HepG2 (cell line): ENCODE data around the gene SLC29A1. TPM values are rescaled to one million over a fixed set of nuclear protein-coding genes. Genes with fewer than 3 reads are reported as not detected.
A peak's percentile ranks its signal among the peaks of the same experiment; 100 is the strongest.

Experiments
- ATAC-seq: fragments of 200-7000 bp; cut with Tn5 transposase; 3 replicates; pipeline ENCODE4 v1.9.1; 2020; ENCODE audit warnings: mild to moderate bottlenecking, moderate library complexity
- BruUV-seq: library from RNA; stranded (reverse); fragments of 400-500 nt; replicated peaks from 2 replicates; lab custom pipeline; 2021; lab: Mats Ljungman, UMichigan
- CTCF ChIA-PET: fragments of 300-600 bp; formaldehyde crosslinking; extraction: SDS; loops from one replicate; lab custom pipeline; 2021; ENCODE audit warnings: low total read pairs, inconsistent platforms, low intra/inter-chr PET ratio; lab: Yijun Ruan, JAX
- POLR2A ChIA-PET: fragments of 350-600 bp; sonication (Branson Sonifier 250); formaldehyde crosslinking; loops from one replicate; lab custom pipeline; 2020; ENCODE audit warnings: antibody characterized with exemption, inconsistent platforms; lab: Yijun Ruan, JAX
- DNase-seq: peaks from one replicate; pipeline ENCODE4 v3.0.0-alpha.2; 2015; ENCODE audit warnings: low spot score
- FAIRE-seq: peaks from 3 replicates; lab custom pipeline; 2011; peaks lifted over from hg19 to GRCh38; lab: Jason Lieb, UNC
- H2AFZ ChIP-seq: one replicate; pipeline ENCODE4 v1.6.1; 2011; ENCODE audit warnings: low read length, inconsistent platforms
- H3K27ac ChIP-seq: fragments of 300-600 bp; 3 replicates; pipeline ENCODE4 v1.8.0; 2011; ENCODE audit warnings: mixed run types, mild to moderate bottlenecking, mixed read lengths, low read length, inconsistent platforms; ENCODE audit not compliant: insufficient read depth; ENCODE audit errors: extremely low read length
- H3K27me3 ChIP-seq, 2 experiments: fragments of 200-600 bp in 1 of 2; 2 replicates in 1 of 2; 3 replicates in 1 of 2; pipeline versions ENCODE4 v1.6.0 to v1.8.0; 2011; ENCODE audit warnings: low read length in 2 of 2, mild to moderate bottlenecking in 2 of 2, moderate library complexity in 2 of 2, inconsistent platforms in 1 of 2; ENCODE audit not compliant: insufficient read depth in 2 of 2, control insufficient read depth in 1 of 2
- H3K36me3 ChIP-seq, 2 experiments: fragments of 200-600 bp in 1 of 2; replicated peaks in 1 of 2; 2 replicates in 1 of 2; 3 replicates in 1 of 2; pipeline versions ENCODE4 v1.5.1 to v1.8.0; 2011; ENCODE audit warnings: low read length in 2 of 2, inconsistent platforms in 1 of 2; ENCODE audit not compliant: insufficient read depth in 2 of 2, control insufficient read depth in 1 of 2
- H3K4me1 ChIP-seq: 2 replicates; pipeline ENCODE4 v1.5.1; 2012; ENCODE audit warnings: low read length, inconsistent platforms; ENCODE audit not compliant: insufficient read depth
- H3K4me2 ChIP-seq: 2 replicates; pipeline ENCODE4 v1.6.0; 2011; ENCODE audit warnings: low read depth, low read length, inconsistent platforms
- H3K4me3 ChIP-seq, 3 experiments: fragments of 200-600 bp in 1 of 3; sonication (generic), shearing (Covaris generic) in 1 of 3; replicated peaks in 1 of 3; 2 replicates each; pipeline ENCODE4 v1.5.1; 2011 to 2016; ENCODE audit warnings: low read length in 3 of 3, inconsistent platforms in 2 of 3, low read depth in 2 of 3, mild to moderate bottlenecking in 2 of 3, control low read depth in 1 of 3, mixed read lengths in 1 of 3; ENCODE audit not compliant: insufficient read depth in 1 of 3
- H3K79me2 ChIP-seq: one replicate; pipeline ENCODE4 v1.6.1; 2011; ENCODE audit warnings: low read length, inconsistent platforms; ENCODE audit not compliant: insufficient read depth
- H3K9ac ChIP-seq: 2 replicates; pipeline ENCODE4 v1.6.0; 2011; ENCODE audit warnings: mild to moderate bottlenecking, low read depth, low read length, inconsistent platforms; ENCODE audit not compliant: insufficient read depth
- H3K9me3 ChIP-seq: 2 replicates; pipeline ENCODE4 v1.5.1; 2012; ENCODE audit warnings: mild to moderate bottlenecking, low read length
- H4K20me1 ChIP-seq: 2 replicates; pipeline ENCODE4 v1.6.0; 2011; ENCODE audit warnings: inconsistent platforms, mild to moderate bottlenecking, low read length, moderate library complexity; ENCODE audit not compliant: insufficient read depth
- ATF4 ChIP-seq, 2 experiments: fragments of 450-650 bp in 1 of 2; sonication (generic) in 1 of 2; formaldehyde crosslinking; IDR thresholded peaks; 2 replicates each; pipeline versions ENCODE4 v1.5.0 to v1.8.0; 2020 to 2022; ENCODE audit warnings: mild to moderate bottlenecking in 1 of 2, missing genetic modification reagents in 1 of 2
- CBX1 ChIP-seq: IDR thresholded peaks from one replicate; pipeline ENCODE4 v1.6.1; 2016; ENCODE audit warnings: antibody characterized with exemption, low read depth
- CEBPB ChIP-seq: IDR thresholded peaks from 2 replicates; pipeline ENCODE4 v1.6.1; 2011; ENCODE audit warnings: low read depth, low read length, improper control_type of control experiment, borderline replicate concordance
- CEBPG ChIP-seq: IDR thresholded peaks from 2 replicates; pipeline ENCODE4 v1.6.1; 2016
- CTCF ChIP-seq: sonication (generic); formaldehyde crosslinking; IDR thresholded peaks from 2 replicates; pipeline ENCODE4 v1.5.0; 2020; ENCODE audit warnings: mild to moderate bottlenecking, missing genetic modification reagents, moderate library complexity
- EZH2 ChIP-seq: conservative IDR thresholded peaks from 2 replicates; pipeline ENCODE4 v1.6.1; 2012; ENCODE audit warnings: mild to moderate bottlenecking, low read depth, low read length, moderate library complexity
- FOSL2 ChIP-seq: sonication (generic); formaldehyde crosslinking; IDR thresholded peaks from 2 replicates; pipeline ENCODE4 v1.4.0; 2020; ENCODE audit warnings: missing genetic modification reagents
- GATAD2A ChIP-seq: IDR thresholded peaks from 2 replicates; pipeline ENCODE4 v1.6.1; 2016
- IKZF4 ChIP-seq: sonication (generic); formaldehyde crosslinking; IDR thresholded peaks from 2 replicates; pipeline ENCODE4 v1.5.1; 2020; ENCODE audit warnings: borderline replicate concordance, mild to moderate bottlenecking, low read depth, missing genetic modification reagents; ENCODE audit errors: not compliant biosample characterization
- MAZ ChIP-seq, 2 experiments: sonication (generic) in 1 of 2; formaldehyde crosslinking in 1 of 2; IDR thresholded peaks; 2 replicates each; pipeline versions ENCODE4 v1.5.0 to v1.6.1; 2012 to 2020; ENCODE audit warnings: low read depth in 2 of 2, mild to moderate bottlenecking in 2 of 2, borderline replicate concordance in 1 of 2, improper control_type of control experiment in 1 of 2, low read length in 1 of 2, missing genetic modification reagents in 1 of 2, moderate library complexity in 1 of 2
- ONECUT2 ChIP-seq: sonication (generic); formaldehyde crosslinking; IDR thresholded peaks from 2 replicates; pipeline ENCODE4 v1.4.0; 2020; ENCODE audit warnings: missing genetic modification reagents
- PHF21A ChIP-seq: sonication (generic); formaldehyde crosslinking; IDR thresholded peaks from 2 replicates; pipeline ENCODE4 v1.5.0; 2020; ENCODE audit warnings: mild to moderate bottlenecking, missing genetic modification reagents
- SIX4 ChIP-seq: sonication (generic); formaldehyde crosslinking; IDR thresholded peaks from 2 replicates; pipeline ENCODE4 v1.4.0; 2020; ENCODE audit warnings: missing genetic modification reagents
- SMC3 ChIP-seq: IDR thresholded peaks from 2 replicates; pipeline ENCODE4 v1.6.1; 2011; ENCODE audit warnings: low read length, improper control_type of control experiment
- TEAD3 ChIP-seq: optimal IDR thresholded peaks from 2 replicates; pipeline ENCODE3; 2016; ENCODE audit warnings: borderline replicate concordance
- ZC3H13 ChIP-seq: sonication (generic); formaldehyde crosslinking; IDR thresholded peaks from 2 replicates; pipeline ENCODE4 v1.8.1; 2023; ENCODE audit warnings: mild to moderate bottlenecking, missing genetic modification reagents, moderate library complexity
- ZFP36L1 ChIP-seq: sonication (generic); formaldehyde crosslinking; IDR thresholded peaks from 2 replicates; pipeline ENCODE4 v1.8.0; 2022; ENCODE audit warnings: mild to moderate bottlenecking, missing genetic modification reagents, moderate library complexity
- ZHX1 ChIP-seq: sonication (generic); formaldehyde crosslinking; IDR thresholded peaks from 2 replicates; pipeline ENCODE4 v1.8.1; 2022; ENCODE audit warnings: low read depth, mild to moderate bottlenecking, missing genetic modification reagents
- ZNF230 ChIP-seq: sonication (generic); formaldehyde crosslinking; IDR thresholded peaks from 2 replicates; pipeline ENCODE4 v1.4.0; 2020; ENCODE audit warnings: mild to moderate bottlenecking, missing genetic modification reagents
- WGBS: methylation state at CpG from one replicate; pipeline ENCODE4 v1.1.6; 2017; ENCODE audit warnings: low lambda C conversion rate; 5-methylcytosine and 5-hydroxymethylcytosine counted together
- in situ Hi-C: cut with HindIII; loops from 2 replicates; pipeline ENCODE4 v1.10.0; 2017; ENCODE audit warnings: low pct_unique_long_range_greater_than_20kb; ENCODE audit not compliant: extremely low pct_ligation_motif_present
- intact Hi-C: fragments of 100-400 bp; cut with micrococcal nuclease; formaldehyde crosslinking; loops from one replicate; pipeline ENCODE4 v1.10.0; 2022; ENCODE audit not compliant: unreplicated experiment
- polyA plus RNA-seq, 8 experiments: library from polyadenylated mRNA; depleted of rRNA in 3 of 8; stranded (reverse) in 7 of 8; unstranded in 1 of 8; fragments of >200 nt; fragmentation: Illumina TruSeq in 4 of 8; extraction: Trizol in 4 of 8; gene quantifications; 2 replicates each; pipeline versions ENCODE4 v1.2.1 to v1.2.3, GENCODE V29; 2011 to 2016; ENCODE audit warnings: low read depth in 4 of 8, missing spikeins in 1 of 8, mixed read lengths in 1 of 8; ENCODE audit not compliant: insufficient read depth in 1 of 8
- total RNA-seq, 5 experiments: library from RNA; depleted of rRNA; stranded (reverse); fragments of >200 nt; fragmentation: Illumina TruSeq; extraction: Trizol; gene quantifications; 2 replicates each; pipeline ENCODE4 v1.2.3, GENCODE V29; 2016; ENCODE audit warnings: low read depth in 1 of 5

Gene SLC29A1
- total and polyA plus RNA-seq, 2 of the 13 experiments (the other 11 are each of a cell fraction or from before 2014, with no cell fraction given), result 43.2 to 106 TPM

GRCh38 chr6:44235891-44236516 lies 12.6 kb downstream of the SLC29A1 start:
- peak; percentile 46 for FAIRE-seq
- Histone ChIP-seq H3K4me1 (peaks cover 52% of the 10 kb centered on the region), H3K27ac (peak overlapping the region; percentile 8), H3K4me2 (no peak overlapping the region), H3K27me3 (no peaks in the 10 kb centered on the region), H3K79me2 (no peaks in the 10 kb centered on the region), H3K9ac (no peak overlapping the region), H4K20me1 (no peaks in the 10 kb centered on the region), H2AFZ (no peak overlapping the region), H3K9me3 (no peaks in the 10 kb centered on the region), H3K36me3 (peaks cover 5 to 12% of the 10 kb centered on the region in 2 experiments), H3K4me3 (no peak overlapping the region)
- ChIA-PET POLR2A (interaction anchor here (0.7 to 3.7 kb wide), 10 partner anchors 10 to 521 kb away, joined by 3 to 48 read pairs (median 4); partner anchors contain the start of genes HSP90AB1, SLC29A1 and SLC35B2), CTCF (interaction anchor here (3.5 to 5.3 kb wide), 2 partner anchors 63 to 140 kb away, joined by 36 to 38 read pairs; no protein-coding TSS in a partner anchor)
- BruUV-seq, result no TSS peak
- intact Hi-C loops (loop anchor here (2.0 to 5.0 kb wide), 2 partner anchors 124 to 139 kb away; no protein-coding TSS in a partner anchor), in situ Hi-C loops (loop anchor here (5.0 kb wide), 1 partner anchor 134 kb away; no protein-coding TSS in a partner anchor)
- ATAC-seq, result no peak
- DNase-seq, result peak; percentile 55
- WGBS, result 37% methylated on average over 6 of the region's 6 CpGs
- TF ChIP-seq PHF21A (no peak), IKZF4 (CRISPR knock-in tag) (no peak), CEBPG (CRISPR knock-in tag) (peak; percentile 64), MAZ (IDR thresholded peaks at IDR 0.05; ENCODE audit: borderline replicate concordance, low read depth, low read length) (no peak), MAZ (CRISPR knock-in tag; IDR thresholded peaks at IDR 0.05; ENCODE audit: low read depth) (no peak), FOSL2 (0 out of 2 replicates have a peak, but pooled peaks have one; percentile 18), CTCF (peak; percentile 24; the same call in 1 of the 2 replicates), TEAD3 (CRISPR knock-in tag) (peak; percentile 32), ZFP36L1 (no peak), ATF4 (CRISPR knock-in tag; IDR thresholded peaks at IDR 0.05) (peak in 1 of 2 experiments; percentile 74; a peak in 2 of 4 replicates), CBX1 (no peak), GATAD2A (CRISPR knock-in tag) (0 out of 2 replicates have a peak, but pooled peaks have one; percentile 38), SMC3 (peak; percentile 25; the same call in 1 of the 2 replicates), ONECUT2 (0 out of 2 replicates have a peak, but pooled peaks have one; percentile 48), ZNF230 (CRISPR knock-in tag) (no peak), ZHX1 (no peak), EZH2 (no peak), CEBPB (peak; percentile 90), ZC3H13 (no peak), SIX4 (no peak)
